Lower leg skin (tissue), 3 donors: ENCODE data around the gene FARP1.

Source experiments
- CTCF ChIP-seq, 3 donors: fragments of 450-650 bp; IDR thresholded peaks; one replicate each; pipeline ENCODE4 v1.5.1; 2016; ENCODE audit warnings: antibody characterized with exemption in 3 of 3, mild to moderate bottlenecking in 3 of 3, moderate library complexity in 2 of 3
- POLR2A ChIP-seq, 2 donors: fragments of 450-650 bp; IDR thresholded peaks; one replicate each; pipeline ENCODE4 v1.6.1; 2016 to 2017; ENCODE audit warnings: antibody characterized with exemption in 2 of 2, mild to moderate bottlenecking in 1 of 2, moderate library complexity in 1 of 2

DNA sequence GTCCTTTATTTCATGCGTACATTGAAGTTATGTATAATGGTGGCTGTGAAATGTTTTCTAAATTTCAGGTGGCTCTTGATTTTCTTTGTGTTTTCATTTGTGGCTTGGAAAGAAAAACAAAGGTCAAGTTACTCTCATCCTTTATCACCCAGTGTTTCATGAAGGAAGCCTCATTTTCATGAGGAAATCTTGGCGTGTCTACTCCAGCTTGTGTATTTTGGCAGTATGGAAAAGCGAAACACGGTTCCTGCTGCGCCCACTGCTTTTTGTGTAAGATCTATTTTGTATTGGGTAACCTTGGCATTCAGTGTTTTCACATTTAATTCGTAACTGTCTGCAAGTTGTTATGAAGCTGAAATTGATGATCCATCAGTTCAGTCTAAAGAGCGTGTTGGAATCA is 181.2 kb downstream of the FARP1 start:
- no peak for TF ChIP-seq POLR2A (IDR thresholded peaks at IDR 0.05)
- TF ChIP-seq CTCF (IDR thresholded peaks at IDR 0.05): no peak
